Panc1 (cell line): ENCODE measurements around the gene ANGPTL4. TPM values are rescaled to one million over a fixed set of nuclear protein-coding genes. Genes with fewer than 3 reads are reported as not detected.
"Not testable (repeated sequence)": the region's sequence is repeated elsewhere in the genome, so short reads cannot be mapped to it uniquely, and the experiment has no call there.

Source experiments
- ATAC-seq: fragments of 200-7000 bp; cut with Tn5 transposase; 2 replicates; pipeline ENCODE4 v1.9.1; 2020; ENCODE audit warnings: mild to moderate bottlenecking, moderate library complexity
- BruUV-seq: library from RNA; stranded (reverse); fragments of 400-500 nt; replicated peaks from 2 replicates; lab custom pipeline; 2021; lab: Mats Ljungman, UMichigan
- CTCF ChIA-PET: fragments of 300-600 bp; sonication (Branson Sonifier 250); formaldehyde crosslinking; loops from one replicate; lab custom pipeline; 2022; ENCODE audit warnings: antibody characterized with exemption; lab: Charles Lee
- POLR2A ChIA-PET: fragments of 300-600 bp; sonication (Branson Sonifier 250); formaldehyde crosslinking; loops from one replicate; lab custom pipeline; 2022; ENCODE audit warnings: antibody characterized with exemption; lab: Charles Lee
- DNase-seq: peaks from one replicate; pipeline ENCODE4 v3.0.0-alpha.2; 2010; ENCODE audit warnings: low read depth, low spot score
- H3K27ac ChIP-seq: 2 replicates; pipeline ENCODE4 v1.5.1; 2011; ENCODE audit warnings: mild to moderate bottlenecking, low read length, inconsistent platforms
- H3K27me3 ChIP-seq: fragments of 200-500 bp; sonication (Bioruptor generic); 2 replicates; pipeline ENCODE4 v1.6.0; 2014; ENCODE audit warnings: low read length, inconsistent platforms; ENCODE audit not compliant: control insufficient read depth, insufficient read depth
- H3K36me3 ChIP-seq: fragments of 200-500 bp; sonication (Bioruptor generic); 2 replicates; pipeline ENCODE4 v1.5.1; 2014; ENCODE audit warnings: inconsistent platforms, mild to moderate bottlenecking, low read length, moderate library complexity; ENCODE audit not compliant: control insufficient read depth, insufficient read depth
- H3K4me1 ChIP-seq: 2 replicates; pipeline ENCODE4 v1.5.1; 2011; ENCODE audit warnings: inconsistent platforms, mild to moderate bottlenecking, low read length, moderate library complexity; ENCODE audit not compliant: control insufficient read depth, insufficient read depth
- H3K4me3 ChIP-seq, 2 experiments: 2 replicates each; pipeline ENCODE4 v1.5.1; 2011 to 2012; ENCODE audit warnings: low read depth in 2 of 2, low read length in 2 of 2, mild to moderate bottlenecking in 2 of 2, inconsistent platforms in 1 of 2, moderate library complexity in 1 of 2
- H3K9me3 ChIP-seq: fragments of 200-500 bp; sonication (Bioruptor generic); 2 replicates; pipeline ENCODE4 v1.5.1; 2014; ENCODE audit warnings: low read depth, mild to moderate bottlenecking, inconsistent platforms, low read length, moderate library complexity; ENCODE audit not compliant: control insufficient read depth, insufficient read depth
- CTCF ChIP-seq: fragments of 450-650 bp; IDR thresholded peaks from 2 replicates; pipeline ENCODE4 v1.5.1; 2017; ENCODE audit warnings: mild to moderate bottlenecking
- POLR2AphosphoS5 ChIP-seq: IDR thresholded peaks from 2 replicates; pipeline ENCODE4 v1.6.1; 2012; ENCODE audit warnings: mild to moderate bottlenecking, low read depth, low read length, moderate library complexity
- REST ChIP-seq, 2 experiments: IDR thresholded peaks; 2 replicates each; pipeline ENCODE4 v1.6.1; 2011 to 2012; ENCODE audit warnings: low read depth in 2 of 2, control low read depth in 1 of 2, low read length in 1 of 2, mild to moderate bottlenecking in 1 of 2, moderate library complexity in 1 of 2; ENCODE audit not compliant: insufficient read depth in 1 of 2
- SIN3A ChIP-seq: IDR thresholded peaks from 2 replicates; pipeline ENCODE4 v1.6.1; 2012; ENCODE audit warnings: low read depth, mild to moderate bottlenecking, low read length, moderate library complexity, borderline replicate concordance; ENCODE audit not compliant: insufficient read depth
- TCF7L2 ChIP-seq: IDR thresholded peaks from 2 replicates; pipeline ENCODE4 v1.6.1; 2011; ENCODE audit warnings: mild to moderate bottlenecking, low read depth, low read length, inconsistent platforms
- in situ Hi-C: cut with HindIII; loops from 2 replicates; pipeline ENCODE4 v1.10.0; 2016; ENCODE audit warnings: low sequenced_read_pairs, low pct_unique_long_range_greater_than_20kb
- intact Hi-C: fragments of 100-400 bp; cut with micrococcal nuclease; formaldehyde crosslinking; loops from one replicate; pipeline ENCODE4 v1.10.0; 2022; ENCODE audit not compliant: unreplicated experiment
- total RNA-seq: library from RNA; stranded (reverse); gene quantifications from one replicate; pipeline ENCODE4 v1.2.1, GENCODE V29; 2021; ENCODE audit not compliant: unreplicated experiment

The ANGPTL4 gene
- total RNA-seq, 1 experiment from 2014 or later: 46.6 TPM

- Histone ChIP-seq H3K9me3 (no peaks in the 10 kb centered on the region), H3K4me1 (no peaks in the 10 kb centered on the region), H3K36me3 (no peaks in the 10 kb centered on the region; the same call in 1 of the 2 replicates), H3K4me3 (no peak overlapping the region), H3K27me3 (no peaks in the 10 kb centered on the region), H3K27ac (no peak overlapping the region)
- CTCF ChIA-PET: no interaction called here
- intact Hi-C loops: no loop called here
- TF ChIP-seq REST (IDR thresholded peaks at IDR 0.05; ENCODE audit: insufficient read depth in 1 of 2, low read depth in 2 of 2, low read length in 1 of 2) (no peak), CTCF (no peak), TCF7L2 (no peak), SIN3A (no peak), POLR2AphosphoS5 (no peak)
- no TSS peak for BruUV-seq
- DNase-seq (no peak), ATAC-seq (no peak)
- in situ Hi-C loops: no loop called here
- POLR2A ChIA-PET: no interaction called here
These were observed 13.6 kb downstream of the ANGPTL4 start for GRCh38 chr19:8377598-8377997.

- H3K4me3 ChIP-seq, H3K27me3 ChIP-seq, BruUV-seq, DNase-seq, H3K27ac ChIP-seq, in situ Hi-C loops, ATAC-seq, H3K36me3 ChIP-seq, H3K4me1 ChIP-seq, H3K9me3 ChIP-seq, intact Hi-C loops, POLR2A ChIA-PET, CTCF ChIA-PET: not testable (repeated sequence)
These were observed 15.4 kb downstream of the ANGPTL4 start for GRCh38 chr19:8379156-8379891.

- ATAC-seq, BruUV-seq, H3K36me3 ChIP-seq, in situ Hi-C loops, CTCF ChIA-PET, intact Hi-C loops, H3K9me3 ChIP-seq, H3K27ac ChIP-seq, H3K4me1 ChIP-seq, H3K27me3 ChIP-seq, H3K4me3 ChIP-seq, POLR2A ChIA-PET, DNase-seq: not testable (repeated sequence)
These were observed 20.6 kb downstream of the ANGPTL4 start for GRCh38 chr19:8384569-8384968.

GRCh38 chr19:8385103-8385502, 21.1 kb downstream of the ANGPTL4 start:
- POLR2A ChIA-PET, in situ Hi-C loops, BruUV-seq, DNase-seq, intact Hi-C loops, H3K27me3 ChIP-seq, H3K4me1 ChIP-seq, H3K9me3 ChIP-seq, H3K27ac ChIP-seq, H3K36me3 ChIP-seq, ATAC-seq, CTCF ChIA-PET, H3K4me3 ChIP-seq: not testable (repeated sequence)

GRCh38 chr19:8385566-8385965, 21.6 kb downstream of the ANGPTL4 start:
- H3K27me3 ChIP-seq, H3K4me3 ChIP-seq, H3K27ac ChIP-seq, BruUV-seq, intact Hi-C loops, ATAC-seq, H3K36me3 ChIP-seq, POLR2A ChIA-PET, H3K9me3 ChIP-seq, H3K4me1 ChIP-seq, CTCF ChIA-PET, in situ Hi-C loops, DNase-seq: not testable (repeated sequence)
